Measurements from ENCODE around the gene SYT17.

The SYT17 gene

DNA sequence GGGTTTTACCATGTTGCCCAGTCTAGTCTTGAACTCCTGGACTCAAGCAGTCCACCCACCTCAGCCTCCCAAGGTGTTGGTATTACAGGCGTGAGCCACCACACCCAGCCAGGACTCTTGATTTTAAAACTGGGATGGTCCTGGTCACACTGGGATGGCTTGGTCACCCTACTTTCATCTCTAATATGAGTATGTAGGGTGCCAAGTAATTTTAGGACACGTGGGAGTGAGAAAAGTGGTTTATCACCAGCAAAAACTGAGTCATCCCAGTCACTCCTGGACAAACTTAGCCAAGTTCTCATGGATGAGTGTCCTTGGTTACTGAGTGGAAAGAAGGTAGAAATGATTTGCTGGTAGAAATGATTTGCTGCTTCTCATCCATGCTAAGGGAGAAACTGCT, 127.4 kb downstream of the SYT17 start:
- no peak for DNase-seq (ENCODE audit: low read depth, low spot score)
- Histone ChIP-seq H3K9me3 (ENCODE audit: insufficient read depth, low read length) (no peaks in the 10 kb centered on the region), H3K4me3 (ENCODE audit: insufficient read length, low read depth) (no peak overlapping the region), H3K9ac (ENCODE audit: insufficient read length, low read depth) (no peak overlapping the region), H3K36me3 (ENCODE audit: insufficient read depth, insufficient read length, low read length) (no peaks in the 10 kb centered on the region), H3K27me3 (ENCODE audit: insufficient read depth, insufficient read length) (no peaks in the 10 kb centered on the region), H3K4me1 (ENCODE audit: insufficient read depth, insufficient read length) (peaks cover 5% of the 10 kb centered on the region)
- TF ChIP-seq ZNF274 (IDR thresholded peaks at IDR 0.05; ENCODE audit: low read depth, low read length) (no peak), YY1 (IDR thresholded peaks at IDR 0.05; ENCODE audit: insufficient read depth, insufficient read length) (no peak), SUZ12 (IDR thresholded peaks at IDR 0.05; ENCODE audit: extremely low read depth, insufficient read depth, insufficient read length) (no peak)

DNA sequence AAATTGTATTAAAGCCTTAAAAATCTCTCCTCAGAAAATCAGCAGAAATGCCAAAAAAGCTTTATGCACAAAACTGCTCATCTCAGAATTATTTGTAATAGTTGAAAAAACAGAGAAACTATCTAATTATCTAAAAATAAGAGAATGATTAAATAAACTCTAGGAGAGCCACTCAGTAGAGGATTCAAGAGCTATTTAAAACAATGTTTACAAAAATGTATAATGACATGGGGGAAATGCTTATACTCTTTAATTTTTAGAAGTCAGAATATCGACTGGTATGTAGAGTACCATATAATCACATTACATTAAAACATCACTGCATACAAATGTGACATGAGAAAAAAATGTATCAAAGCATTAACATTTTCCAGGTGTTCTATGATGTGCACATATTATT, 129.4 kb downstream of the SYT17 start:
- H3K4me3 ChIP-seq (ENCODE audit: insufficient read length, low read depth) = no peak overlapping the region
- no peaks in the 10 kb centered on the region for H3K36me3 ChIP-seq (ENCODE audit: insufficient read depth, insufficient read length, low read length)
- no peak for DNase-seq (ENCODE audit: low read depth, low spot score)
- no peaks in the 10 kb centered on the region for H3K4me1 ChIP-seq (ENCODE audit: insufficient read depth, insufficient read length)
- TF ChIP-seq YY1 (IDR thresholded peaks at IDR 0.05; ENCODE audit: insufficient read depth, insufficient read length) (no peak), ZNF274 (IDR thresholded peaks at IDR 0.05; ENCODE audit: low read depth, low read length) (no peak), SUZ12 (IDR thresholded peaks at IDR 0.05; ENCODE audit: extremely low read depth, insufficient read depth, insufficient read length) (no peak)
- H3K9ac ChIP-seq (ENCODE audit: insufficient read length, low read depth) = no peak overlapping the region
- H3K27me3 ChIP-seq (ENCODE audit: insufficient read depth, insufficient read length) = no peaks in the 10 kb centered on the region
- no peaks in the 10 kb centered on the region for H3K9me3 ChIP-seq (ENCODE audit: insufficient read depth, low read length)

- no peak for DNase-seq (ENCODE audit: low read depth, low spot score)
- H3K9me3 ChIP-seq (ENCODE audit: insufficient read depth, low read length) = no peaks in the 10 kb centered on the region
- no peaks in the 10 kb centered on the region for H3K36me3 ChIP-seq (ENCODE audit: insufficient read depth, insufficient read length, low read length)
- H3K4me3 ChIP-seq (ENCODE audit: insufficient read length, low read depth) = no peak overlapping the region
- H3K4me1 ChIP-seq (ENCODE audit: insufficient read depth, insufficient read length) = no peaks in the 10 kb centered on the region
- TF ChIP-seq SUZ12 (IDR thresholded peaks at IDR 0.05; ENCODE audit: extremely low read depth, insufficient read depth, insufficient read length) (no peak), YY1 (IDR thresholded peaks at IDR 0.05; ENCODE audit: insufficient read depth, insufficient read length) (no peak), ZNF274 (IDR thresholded peaks at IDR 0.05; ENCODE audit: low read depth, low read length) (no peak)
- no peak overlapping the region for H3K9ac ChIP-seq (ENCODE audit: insufficient read length, low read depth)
- H3K27me3 ChIP-seq (ENCODE audit: insufficient read depth, insufficient read length) = no peaks in the 10 kb centered on the region
Measured at GRCh38 chr16:19299565-19299964, 131.5 kb downstream of the SYT17 start.

DNA sequence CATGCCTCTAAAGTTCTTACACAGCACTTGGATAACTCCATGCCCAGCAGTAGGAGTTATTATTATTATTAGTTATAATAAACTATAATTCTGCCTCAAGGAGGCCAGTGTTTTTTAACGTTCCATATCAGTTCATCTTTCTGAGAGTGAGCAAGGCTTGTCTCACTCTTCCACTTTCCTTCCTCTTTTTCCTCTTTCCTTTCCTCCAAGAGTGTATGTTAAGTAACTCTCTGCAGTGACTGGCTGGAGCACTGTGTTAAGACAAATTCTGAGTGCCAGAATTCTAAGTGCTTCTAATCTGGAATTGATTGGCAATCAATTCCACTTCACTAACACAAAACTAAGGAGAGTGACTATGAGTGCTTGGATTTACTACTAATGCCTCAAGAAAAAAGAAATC, 133.9 kb downstream of the SYT17 start:
- no peaks in the 10 kb centered on the region for H3K36me3 ChIP-seq (ENCODE audit: insufficient read depth, insufficient read length, low read length)
- H3K4me1 ChIP-seq (ENCODE audit: insufficient read depth, insufficient read length) = peaks cover 7% of the 10 kb centered on the region
- H3K9ac ChIP-seq (ENCODE audit: insufficient read length, low read depth) = no peak overlapping the region
- TF ChIP-seq YY1 (IDR thresholded peaks at IDR 0.05; ENCODE audit: insufficient read depth, insufficient read length) = no peak
- no peak for DNase-seq (ENCODE audit: low read depth, low spot score)
- H3K27me3 ChIP-seq (ENCODE audit: insufficient read depth, insufficient read length) = no peaks in the 10 kb centered on the region
- H3K9me3 ChIP-seq (ENCODE audit: insufficient read depth, low read length) = no peaks in the 10 kb centered on the region
- H3K4me3 ChIP-seq (ENCODE audit: insufficient read length, low read depth) = no peak overlapping the region

- Histone ChIP-seq H3K9ac (ENCODE audit: insufficient read length, low read depth) (no peak overlapping the region), H3K9me3 (ENCODE audit: insufficient read depth, low read length) (no peaks in the 10 kb centered on the region), H3K4me3 (ENCODE audit: insufficient read length, low read depth) (no peak overlapping the region), H3K27me3 (ENCODE audit: insufficient read depth, insufficient read length) (no peaks in the 10 kb centered on the region), H3K4me1 (ENCODE audit: insufficient read depth, insufficient read length) (peaks cover 7% of the 10 kb centered on the region), H3K36me3 (ENCODE audit: insufficient read depth, insufficient read length, low read length) (no peaks in the 10 kb centered on the region)
- no peak for DNase-seq (ENCODE audit: low read depth, low spot score)
- TF ChIP-seq ZNF274 (IDR thresholded peaks at IDR 0.05; ENCODE audit: low read depth, low read length) (no peak), SUZ12 (IDR thresholded peaks at IDR 0.05; ENCODE audit: extremely low read depth, insufficient read depth, insufficient read length) (no peak), YY1 (IDR thresholded peaks at IDR 0.05; ENCODE audit: insufficient read depth, insufficient read length) (no peak)
Measured at GRCh38 chr16:19304750-19305149, 136.7 kb downstream of the SYT17 start.

DNA sequence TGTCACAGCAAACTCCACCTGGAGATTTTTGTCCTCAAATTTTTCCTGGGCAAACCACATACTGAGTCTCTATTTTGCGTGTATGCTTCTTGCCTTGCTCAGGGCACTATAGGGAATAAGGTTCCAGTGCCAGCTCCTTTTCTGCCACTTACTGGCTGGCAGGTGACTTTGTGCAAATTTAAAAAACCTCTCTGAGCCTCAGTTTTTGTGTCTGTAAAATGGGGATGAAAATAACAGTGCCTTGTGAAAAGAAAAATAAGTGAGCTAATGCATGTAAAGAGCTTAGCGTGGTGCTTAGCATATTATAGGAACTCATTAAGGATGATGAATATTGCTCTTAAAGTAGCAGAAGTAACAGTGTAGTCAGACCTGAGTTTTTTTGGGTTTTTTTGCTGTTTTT, 137.4 kb downstream of the SYT17 start:
- TF ChIP-seq YY1 (IDR thresholded peaks at IDR 0.05; ENCODE audit: insufficient read depth, insufficient read length) (no peak), SUZ12 (IDR thresholded peaks at IDR 0.05; ENCODE audit: extremely low read depth, insufficient read depth, insufficient read length) (no peak), ZNF274 (IDR thresholded peaks at IDR 0.05; ENCODE audit: low read depth, low read length) (no peak)
- H3K36me3 ChIP-seq (ENCODE audit: insufficient read depth, insufficient read length, low read length) = no peaks in the 10 kb centered on the region
- H3K27me3 ChIP-seq (ENCODE audit: insufficient read depth, insufficient read length) = no peaks in the 10 kb centered on the region
- no peak for DNase-seq (ENCODE audit: low read depth, low spot score)
- no peaks in the 10 kb centered on the region for H3K9me3 ChIP-seq (ENCODE audit: insufficient read depth, low read length)
- H3K9ac ChIP-seq (ENCODE audit: insufficient read length, low read depth) = no peak overlapping the region
- H3K4me1 ChIP-seq (ENCODE audit: insufficient read depth, insufficient read length) = peaks cover 7% of the 10 kb centered on the region
- no peak overlapping the region for H3K4me3 ChIP-seq (ENCODE audit: insufficient read length, low read depth)

- TF ChIP-seq YY1 (IDR thresholded peaks at IDR 0.05; ENCODE audit: insufficient read depth, insufficient read length) = no peak
- no peak for TF ChIP-seq SUZ12 (IDR thresholded peaks at IDR 0.05; ENCODE audit: extremely low read depth, insufficient read depth, insufficient read length)
- H3K4me3 ChIP-seq (ENCODE audit: insufficient read length, low read depth) = no peak overlapping the region
- no peaks in the 10 kb centered on the region for H3K27me3 ChIP-seq (ENCODE audit: insufficient read depth, insufficient read length)
- no peak for DNase-seq (ENCODE audit: low read depth, low spot score)
- H3K9me3 ChIP-seq (ENCODE audit: insufficient read depth, low read length) = no peaks in the 10 kb centered on the region
- no peak overlapping the region for H3K9ac ChIP-seq (ENCODE audit: insufficient read length, low read depth)
- H3K4me1 ChIP-seq (ENCODE audit: insufficient read depth, insufficient read length) = peaks cover 7% of the 10 kb centered on the region
- H3K36me3 ChIP-seq (ENCODE audit: insufficient read depth, insufficient read length, low read length) = no peaks in the 10 kb centered on the region
Measured at GRCh38 chr16:19307587-19308241, 139.7 kb downstream of the SYT17 start.
